Choroid plexus epithelial cell (primary cell): Measurements from ENCODE around the gene COL4A2.

Experiments used
- DNase-seq: peaks from one replicate; pipeline ENCODE4 v3.0.0-alpha.2; 2010; ENCODE audit warnings: low read depth
- H3K4me3 ChIP-seq: 2 replicates; pipeline ENCODE4 v1.5.1; 2011; ENCODE audit warnings: low read depth, mild to moderate bottlenecking, control low read depth, low read length, moderate library complexity
- CTCF ChIP-seq: conservative IDR thresholded peaks from 2 replicates; pipeline ENCODE4 v1.5.1; 2011; ENCODE audit warnings: low read depth, mild to moderate bottlenecking, control low read depth, inconsistent platforms, low read length, moderate library complexity

The COL4A2 gene

GRCh38 chr13:110345266-110345665, 38.2 kb downstream of the COL4A2 start:
- DNase-seq: no peak
- H3K4me3 ChIP-seq: no peak overlapping the region
- TF ChIP-seq CTCF: no peak

- DNase-seq: no peak
- H3K4me3 ChIP-seq: no peak overlapping the region
- TF ChIP-seq CTCF: no peak
These were observed 38.6 kb downstream of the COL4A2 start for GRCh38 chr13:110345701-110346100.

GRCh38 chr13:110346661-110347067, 39.6 kb downstream of the COL4A2 start:
- DNase-seq: no peak
- TF ChIP-seq CTCF: no peak

GRCh38 chr13:110347088-110347487, 40.0 kb downstream of the COL4A2 start:
- no peak overlapping the region for H3K4me3 ChIP-seq
- DNase-seq: no peak
- no peak for TF ChIP-seq CTCF

More at GRCh38 chr13:110346661-110347067, 39.6 kb downstream of the COL4A2 start:
- no peak overlapping the region for H3K4me3 ChIP-seq

GRCh38 chr13:110347535-110348308, 40.6 kb downstream of the COL4A2 start:
- peak; percentile 75 for DNase-seq
- H3K4me3 ChIP-seq: no peak overlapping the region
- no peak for TF ChIP-seq CTCF

GRCh38 chr13:110348309-110349105, 41.4 kb downstream of the COL4A2 start:
- TF ChIP-seq CTCF: no peak
- no peak for DNase-seq
- no peak overlapping the region for H3K4me3 ChIP-seq
